Measurements from ENCODE around the gene H1-8.

- TF ChIP-seq CTCF (tag by site-specific recombination; IDR thresholded peaks at IDR 0.05) (no peak), ZNF610 (tag by site-specific recombination; IDR thresholded peaks at IDR 0.05; ENCODE audit: borderline replicate concordance) (no peak), GLIS1 (tag by site-specific recombination; IDR thresholded peaks at IDR 0.05) (no peak), REPIN1 (tag by site-specific recombination; IDR thresholded peaks at IDR 0.05; ENCODE audit: low read depth) (no peak)
Observed at GRCh38 chr3:129563332-129563731, 20.4 kb downstream of the H1-8 start.
